Karpas-422 (cell line): ENCODE data around the gene NHSL2. TPM values are rescaled to one million over a fixed set of nuclear protein-coding genes. Genes with fewer than 3 reads are reported as not detected.

Experiments
- DNase-seq: peaks from one replicate; pipeline ENCODE4 v3.0.0-alpha.2; 2015
- H2AFZ ChIP-seq: fragments of 200-600 bp; sonication (generic); 2 replicates; pipeline ENCODE4 v1.6.1; 2014; ENCODE audit warnings: antibody characterized with exemption, low read length, mixed read lengths
- H3K27ac ChIP-seq: fragments of 200-600 bp; sonication (generic); 2 replicates; pipeline ENCODE4 v1.5.1; 2014; ENCODE audit warnings: mild to moderate bottlenecking, low read length, moderate library complexity
- H3K27me3 ChIP-seq: fragments of 200-600 bp; sonication (generic); 2 replicates; pipeline ENCODE4 v1.6.1; 2014; ENCODE audit warnings: low read length, mixed read lengths
- H3K36me3 ChIP-seq: fragments of 200-600 bp; sonication (generic); 2 replicates; pipeline ENCODE4 v1.6.1; 2014; ENCODE audit warnings: low read length, mixed read lengths; ENCODE audit not compliant: insufficient read depth
- H3K4me1 ChIP-seq: fragments of 200-600 bp; sonication (generic); 2 replicates; pipeline ENCODE4 v1.6.1; 2014; ENCODE audit warnings: mild to moderate bottlenecking, low read length, mixed read lengths
- H3K4me2 ChIP-seq: fragments of 200-600 bp; sonication (generic); 2 replicates; pipeline ENCODE4 v1.6.1; 2014; ENCODE audit warnings: low read length, low read depth, mild to moderate bottlenecking; ENCODE audit not compliant: poor library complexity, severe bottlenecking
- H3K4me3 ChIP-seq: fragments of 200-600 bp; sonication (generic); 2 replicates; pipeline ENCODE4 v1.5.1; 2014; ENCODE audit warnings: mild to moderate bottlenecking, antibody characterized with exemption, low read length, mixed read lengths
- H3K79me2 ChIP-seq: fragments of 200-600 bp; sonication (generic); 2 replicates; pipeline ENCODE4 v1.6.1; 2014; ENCODE audit warnings: mild to moderate bottlenecking, low read length, mixed read lengths
- H3K9ac ChIP-seq: fragments of 200-600 bp; sonication (generic); 2 replicates; pipeline ENCODE4 v1.6.0; 2014; ENCODE audit warnings: low read length
- H3K9me2 ChIP-seq: fragments of 200-600 bp; sonication (generic), shearing (Covaris generic); replicated peaks from 2 replicates; pipeline ENCODE4 v1.6.0; 2014; ENCODE audit warnings: mild to moderate bottlenecking, low read length, moderate library complexity; ENCODE audit not compliant: insufficient read depth
- H3K9me3 ChIP-seq: fragments of 300-700, 200-600 bp; sonication (generic); 2 replicates; pipeline ENCODE4 v1.6.1; 2014; ENCODE audit warnings: low read length, mixed read lengths
- H4K20me1 ChIP-seq: fragments of 200-600 bp; sonication (generic); 2 replicates; pipeline ENCODE4 v1.6.1; 2014; ENCODE audit warnings: mild to moderate bottlenecking, antibody characterized with exemption, low read length, low read depth; ENCODE audit not compliant: insufficient read depth
- small RNA-seq: library from RNA; depleted of rRNA; stranded (forward); fragments of <200 nt; gene quantifications from one replicate; pipeline ENCODE3, GENCODE V24; 2014
- total RNA-seq: library from RNA; depleted of rRNA; stranded (reverse); fragments of >200 nt; shearing (Covaris generic); gene quantifications from 2 replicates; pipeline ENCODE4 v1.2.3, GENCODE V29; 2014; ENCODE audit warnings: low replicate concordance; rRNA removed

Gene NHSL2
- total RNA-seq, 1 experiment from 2014 or later, result not detected

- H3K9ac ChIP-seq, result peak overlapping the region; percentile 73
- H2AFZ ChIP-seq, result no peak overlapping the region
- H3K27ac ChIP-seq, result peak overlapping the region; percentile 88
Observed at GRCh38 chrX:72180539-72180938, 269.9 kb downstream of the NHSL2 start.

GRCh38 chrX:72181178-72182125 is 270.8 kb downstream of the NHSL2 start, which contains the start of gene PIN4:
TSS of gene PIN4 (plus strand) at chrX:72181757. CDS start at chrX:72181786, 29 bp downstream.
- Histone ChIP-seq H3K4me3 (peak within 1 kb of the TSS; percentile 69), H3K4me2 (peak within 1 kb of the TSS; percentile 85), H4K20me1 (no peaks in the 10 kb centered on the region), H3K27ac (peak within 1 kb of the TSS; percentile 88), H3K9me2 (no peaks in the 10 kb centered on the region), H3K27me3 (no peaks in the 10 kb centered on the region), H3K79me2 (peaks cover 28% of the 10 kb centered on the region), H3K36me3 (no peaks in the 10 kb centered on the region; the same call in 1 of the 2 replicates), H3K4me1 (peaks cover 20% of the 10 kb centered on the region), H3K9ac (peak within 1 kb of the TSS; percentile 73), H2AFZ (peak within 1 kb of the TSS; percentile 55; the same call in 1 of the 2 replicates), H3K9me3 (no peaks in the 10 kb centered on the region)
- DNase-seq, result peak; percentile 97

More at GRCh38 chrX:72180539-72180938, 269.9 kb downstream of the NHSL2 start:
- Histone ChIP-seq H3K4me3 (peak overlapping the region; percentile 65), H3K4me2 (peak overlapping the region; percentile 85), H3K79me2 (peaks cover 28% of the 10 kb centered on the region), H3K9me2 (no peaks in the 10 kb centered on the region), H3K27me3 (no peaks in the 10 kb centered on the region), H3K4me1 (peaks cover 20% of the 10 kb centered on the region), H4K20me1 (no peaks in the 10 kb centered on the region), H3K9me3 (no peaks in the 10 kb centered on the region), H3K36me3 (no peaks in the 10 kb centered on the region)
- DNase-seq, result peak; percentile 48

- Histone ChIP-seq H3K79me2 (peaks cover 28% of the 10 kb centered on the region), H3K4me2 (peak overlapping the region; percentile 77), H3K36me3 (no peaks in the 10 kb centered on the region; the same call in 1 of the 2 replicates), H4K20me1 (no peaks in the 10 kb centered on the region), H3K9me2 (no peaks in the 10 kb centered on the region), H3K9ac (peak overlapping the region; percentile 73), H3K27me3 (no peaks in the 10 kb centered on the region), H3K9me3 (no peaks in the 10 kb centered on the region), H3K4me1 (peaks cover 20% of the 10 kb centered on the region), H3K4me3 (peak overlapping the region; percentile 69; the same call in 1 of the 2 replicates), H2AFZ (no peak overlapping the region), H3K27ac (no peak overlapping the region)
- no peak for DNase-seq
Observed at GRCh38 chrX:72182924-72183323, 272.3 kb downstream of the NHSL2 start.

- no peaks in the 10 kb centered on the region for H4K20me1 ChIP-seq
- peak; percentile 37 for DNase-seq
- peaks cover 9% of the 10 kb centered on the region for H3K79me2 ChIP-seq
- H2AFZ ChIP-seq, result no peak overlapping the region
- H3K9me3 ChIP-seq, result no peaks in the 10 kb centered on the region
- H3K27me3 ChIP-seq, result no peaks in the 10 kb centered on the region
- no peaks in the 10 kb centered on the region for H3K4me1 ChIP-seq
- no peak overlapping the region for H3K27ac ChIP-seq
- H3K9me2 ChIP-seq, result no peaks in the 10 kb centered on the region
- H3K36me3 ChIP-seq, result peaks cover 2% of the 10 kb centered on the region; the same call in 1 of the 2 replicates
- no peak overlapping the region for H3K4me3 ChIP-seq
- no peak overlapping the region for H3K4me2 ChIP-seq
- no peak overlapping the region for H3K9ac ChIP-seq
Observed at GRCh38 chrX:72201836-72202536, 291.3 kb downstream of the NHSL2 start.

Small RNAs within 50 kb of the gene (small RNA-seq; reads per million reads assigned to genes)
- gene RNU6-1078P, result not detected

Other genes starting within 250 kb of the NHSL2 start
- not detected in 2 replicates for gene CXorf49, start 192.6 kb upstream of the NHSL2 start, total RNA-seq
- not detected in 2 replicates for gene CXorf49B, start 147.5 kb upstream of the NHSL2 start, total RNA-seq
- 0.07 TPM in 1 of 2 replicates, not detected in the other for gene RTL5, start 221.1 kb downstream of the NHSL2 start, total RNA-seq